Psoas muscle (tissue), 8 donors: ENCODE data around the gene U2AF2. TPM values are rescaled to one million over a fixed set of nuclear protein-coding genes. Genes with fewer than 3 reads are reported as not detected.

Source experiments
- ATAC-seq, 4 donors: fragments of 200-7000 bp; cut with Tn5 transposase; one replicate each; pipeline ENCODE4 v1.9.1; 2020; ENCODE audit warnings: moderate library complexity in 3 of 4, mild to moderate bottlenecking in 2 of 4
- DNase-seq, 2 donors: peaks; one replicate each; pipeline ENCODE4 v3.0.0-alpha.2; 2020
- H3K27ac ChIP-seq: fragments of 200-600 bp; one replicate; pipeline ENCODE4 v1.8.0; 2022
- H3K27me3 ChIP-seq, 3 donors: fragments of 200-600 bp in 1 of 3; one replicate each; pipeline versions ENCODE4 v1.6.1 to v1.8.0; 2013 to 2022; ENCODE audit warnings: low read length in 2 of 3, mild to moderate bottlenecking in 2 of 3, moderate library complexity in 1 of 3; ENCODE audit not compliant: insufficient read depth in 3 of 3
- H3K36me3 ChIP-seq, 2 donors: fragments of 200-600 bp in 1 of 2; one replicate each; pipeline versions ENCODE4 v1.6.1 to v1.8.0; 2013 to 2022; ENCODE audit warnings: low read depth in 1 of 2, mild to moderate bottlenecking in 1 of 2, moderate library complexity in 1 of 2; ENCODE audit not compliant: insufficient read depth in 1 of 2
- H3K4me1 ChIP-seq: fragments of 200-600 bp; one replicate; pipeline ENCODE4 v1.8.0; 2022
- H3K4me3 ChIP-seq: fragments of 200-600 bp; one replicate; pipeline ENCODE4 v1.8.0; 2022; ENCODE audit warnings: mild to moderate bottlenecking
- H3K9me3 ChIP-seq: fragments of 200-600 bp; one replicate; pipeline ENCODE4 v1.8.0; 2022
- CTCF ChIP-seq: fragments of 200-600 bp; IDR thresholded peaks from one replicate; pipeline ENCODE4 v1.8.0; 2022; ENCODE audit warnings: antibody characterized with exemption
- WGBS, 3 donors: extraction: QIAGEN DNeasy Blood & Tissue Kit; methylation state at CpG; one replicate each; pipeline versions ENCODE4 v1.1.6 to v1.1.7; 2013; 5-methylcytosine and 5-hydroxymethylcytosine counted together
- intact Hi-C, 2 donors: fragments of 100-400 bp; cut with DNase I; formaldehyde crosslinking; loops; one replicate each; pipeline versions ENCODE4 v1.11.0 to v1.14.2; 2022
- polyA plus RNA-seq, 3 donors: library from polyadenylated mRNA; stranded (reverse); fragments of 200-250 nt; gene quantifications; one replicate each; pipeline ENCODE4 v1.2.3, GENCODE V29; 2013
- total RNA-seq, 4 donors: library from RNA; stranded (reverse); fragmentation: NEBNext Ultra II Directional in 2 of 4; extraction: Animal tissue kit (Norgen Biotek cat#: 25700) in 2 of 4; gene quantifications; one replicate each; pipeline versions ENCODE4 v1.2.1 to v1.2.4, GENCODE V29; 2021 to 2023
- donor health status: healthy with polysubstance abuse.
- donor health status: DM: no; HTN: no; CAD: no; lungs with moderate emphysema.
- donor health status: Bipolar disorder and iron deficiency.
- donor health status: healthy.
- donor health status: DM: yes; HTN: yes; CAD: no.
- donor health status: DM: no; HTN: no; CAD: no.
- donor health status: DM: no; HTN: no; CAD: no.
- donor health status: DM: yes; HTN: yes; CAD: no.

U2AF2 gene
- total and polyA plus RNA-seq, 7 donors, result 54.1 to 116 (median 72.6) TPM

GRCh38 chr19:55667006-55667381 lies 12.2 kb downstream of the U2AF2 start:
- DNase-seq (no peak), ATAC-seq (no peak)
- WGBS, 3 donors, result 92 to 93% (median 92%) methylated on average over 3 to 4 of the region's 4 CpGs
- Histone ChIP-seq H3K27ac (no peak overlapping the region), H3K4me3 (no peak overlapping the region), H3K4me1 (no peaks in the 10 kb centered on the region), H3K9me3 (no peaks in the 10 kb centered on the region), H3K36me3 (peaks cover 10 to 90% of the 10 kb centered on the region in 2 donors), H3K27me3 (no peaks in the 10 kb centered on the region)
- TF ChIP-seq CTCF, result no peak
- intact Hi-C loops, result no loop called here

- no peak for TF ChIP-seq CTCF
- Histone ChIP-seq H3K9me3 (no peaks in the 10 kb centered on the region), H3K27me3 (no peaks in the 10 kb centered on the region), H3K27ac (no peak overlapping the region), H3K4me1 (no peaks in the 10 kb centered on the region), H3K4me3 (no peak overlapping the region), H3K36me3 (peaks cover 8 to 92% of the 10 kb centered on the region in 2 donors)
- 86 to 87% (median 87%) methylated on average over 12 of the region's 12 CpGs for WGBS, 3 donors
- intact Hi-C loops, result no loop called here
- no peak for ATAC-seq
- no peak for DNase-seq
Observed at GRCh38 chr19:55667511-55667910, 12.7 kb downstream of the U2AF2 start.

GRCh38 chr19:55667958-55668357 lies 13.1 kb downstream of the U2AF2 start:
- Histone ChIP-seq H3K27me3 (no peaks in the 10 kb centered on the region), H3K36me3 (peaks cover 6 to 89% of the 10 kb centered on the region in 2 donors), H3K4me1 (no peaks in the 10 kb centered on the region), H3K4me3 (no peak overlapping the region), H3K9me3 (no peaks in the 10 kb centered on the region), H3K27ac (no peak overlapping the region)
- no peak for ATAC-seq
- TF ChIP-seq CTCF, result no peak
- DNase-seq, result no peak
- intact Hi-C loops, result no loop called here
- WGBS, 3 donors, result 85 to 89% (median 86%) methylated on average over 11 of the region's 11 CpGs

- Histone ChIP-seq H3K9me3 (no peaks in the 10 kb centered on the region), H3K4me1 (no peaks in the 10 kb centered on the region), H3K27ac (no peak overlapping the region), H3K4me3 (no peak overlapping the region), H3K36me3 (peaks cover 6 to 85% of the 10 kb centered on the region in 2 donors), H3K27me3 (no peaks in the 10 kb centered on the region)
- ATAC-seq, result no peak
- TF ChIP-seq CTCF, result no peak
- intact Hi-C loops, result no loop called here
- DNase-seq, result no peak
- 85 to 87% (median 86%) methylated on average over 30 of the region's 30 CpGs for WGBS, 3 donors
Observed at GRCh38 chr19:55668603-55669348, 13.9 kb downstream of the U2AF2 start.
